ENCODE measurements around the gene MMP2. TPM values are rescaled to one million over a fixed set of nuclear protein-coding genes. Genes with fewer than 3 reads are reported as not detected.

Gene MMP2
- total and polyA plus RNA-seq, 2 donors (not counting 1 experiment from before 2014, with no cell fraction given) = 760 to 1,311 TPM

- TF ChIP-seq EZH2 (IDR thresholded peaks at IDR 0.05; ENCODE audit: low read length, missing control alignments) (no peak), CTCF (conservative IDR thresholded peaks at IDR 0.05 in 1 of 2, IDR thresholded peaks at IDR 0.05 in 1 of 2; ENCODE audit: low read depth in 1 of 2, low read length in 2 of 2) (no peak)
- no peak overlapping the region for H2AFZ ChIP-seq (ENCODE audit: low read length)
- H3K27ac ChIP-seq (ENCODE audit: insufficient read depth, low read length) = no peak overlapping the region
- H3K9ac ChIP-seq (ENCODE audit: insufficient read depth, low read length) = no peak overlapping the region
- H3K79me2 ChIP-seq (ENCODE audit: control insufficient read depth, insufficient read depth, low read length) = no peaks in the 10 kb centered on the region
- H3K4me1 ChIP-seq (ENCODE audit: control insufficient read depth, extremely low read depth, insufficient read depth, low read length) = no peaks in the 10 kb centered on the region
- H3K9me3 ChIP-seq (ENCODE audit: control insufficient read depth, insufficient read depth, low read depth, low read length) = no peaks in the 10 kb centered on the region
- H4K20me1 ChIP-seq (ENCODE audit: control insufficient read depth, extremely low read depth, insufficient read depth, low read length) = no peaks in the 10 kb centered on the region
- no peak for DNase-seq (ENCODE audit: low read depth in 2 of 2)
- H3K4me2 ChIP-seq (ENCODE audit: extremely low read depth, insufficient read depth, low read length) = no peak overlapping the region
- no peak overlapping the region for H3K4me3 ChIP-seq (replicated peaks in 1 of 4; ENCODE audit: control extremely low read depth in 1 of 4, insufficient read depth in 1 of 4, low read depth in 3 of 4, low read length in 4 of 4)
- H3K27me3 ChIP-seq (ENCODE audit: control insufficient read depth, insufficient read depth, low read length) = no peaks in the 10 kb centered on the region
- no peaks in the 10 kb centered on the region for H3K36me3 ChIP-seq (ENCODE audit: control insufficient read depth, insufficient read depth, low read length)
Observed at GRCh38 chr16:55434000-55434399, 45.0 kb upstream of the MMP2 start.

GRCh38 chr16:55435387-55435786, 43.6 kb upstream of the MMP2 start:
- Histone ChIP-seq H3K27ac (ENCODE audit: insufficient read depth, low read length) (no peak overlapping the region), H3K27me3 (ENCODE audit: control insufficient read depth, insufficient read depth, low read length) (no peaks in the 10 kb centered on the region), H3K36me3 (ENCODE audit: control insufficient read depth, insufficient read depth, low read length) (no peaks in the 10 kb centered on the region), H3K4me1 (ENCODE audit: control insufficient read depth, extremely low read depth, insufficient read depth, low read length) (no peaks in the 10 kb centered on the region), H3K9me3 (ENCODE audit: control insufficient read depth, insufficient read depth, low read depth, low read length) (no peaks in the 10 kb centered on the region), H3K4me3 (replicated peaks in 1 of 4; ENCODE audit: control extremely low read depth in 1 of 4, insufficient read depth in 1 of 4, low read depth in 3 of 4, low read length in 4 of 4) (no peak overlapping the region), H4K20me1 (ENCODE audit: control insufficient read depth, extremely low read depth, insufficient read depth, low read length) (no peaks in the 10 kb centered on the region), H2AFZ (ENCODE audit: low read length) (no peak overlapping the region), H3K4me2 (ENCODE audit: extremely low read depth, insufficient read depth, low read length) (no peak overlapping the region), H3K79me2 (ENCODE audit: control insufficient read depth, insufficient read depth, low read length) (no peaks in the 10 kb centered on the region), H3K9ac (ENCODE audit: insufficient read depth, low read length) (no peak overlapping the region)
- TF ChIP-seq CTCF (conservative IDR thresholded peaks at IDR 0.05 in 1 of 2, IDR thresholded peaks at IDR 0.05 in 1 of 2; ENCODE audit: low read depth in 1 of 2, low read length in 2 of 2) (no peak), EZH2 (IDR thresholded peaks at IDR 0.05; ENCODE audit: low read length, missing control alignments) (no peak)
- no peak for DNase-seq (ENCODE audit: low read depth in 2 of 2)

- Histone ChIP-seq H3K36me3 (ENCODE audit: control insufficient read depth, insufficient read depth, low read length) (no peaks in the 10 kb centered on the region), H3K79me2 (ENCODE audit: control insufficient read depth, insufficient read depth, low read length) (no peaks in the 10 kb centered on the region), H2AFZ (ENCODE audit: low read length) (no peak overlapping the region), H4K20me1 (ENCODE audit: control insufficient read depth, extremely low read depth, insufficient read depth, low read length) (no peaks in the 10 kb centered on the region), H3K4me3 (replicated peaks in 1 of 4; ENCODE audit: control extremely low read depth in 1 of 4, insufficient read depth in 1 of 4, low read depth in 3 of 4, low read length in 4 of 4) (no peak overlapping the region), H3K4me1 (ENCODE audit: control insufficient read depth, extremely low read depth, insufficient read depth, low read length) (no peaks in the 10 kb centered on the region), H3K4me2 (ENCODE audit: extremely low read depth, insufficient read depth, low read length) (no peak overlapping the region), H3K9me3 (ENCODE audit: control insufficient read depth, insufficient read depth, low read depth, low read length) (no peaks in the 10 kb centered on the region), H3K27me3 (ENCODE audit: control insufficient read depth, insufficient read depth, low read length) (no peaks in the 10 kb centered on the region), H3K27ac (ENCODE audit: insufficient read depth, low read length) (no peak overlapping the region), H3K9ac (ENCODE audit: insufficient read depth, low read length) (no peak overlapping the region)
- no peak for DNase-seq (ENCODE audit: low read depth in 2 of 2)
- TF ChIP-seq CTCF (conservative IDR thresholded peaks at IDR 0.05 in 1 of 2, IDR thresholded peaks at IDR 0.05 in 1 of 2; ENCODE audit: low read depth in 1 of 2, low read length in 2 of 2) (no peak), EZH2 (IDR thresholded peaks at IDR 0.05; ENCODE audit: low read length, missing control alignments) (no peak)
Observed at GRCh38 chr16:55436587-55436986, 42.4 kb upstream of the MMP2 start.

Data from fibroblast of lung (primary cell).